Natural killer cell (primary cell): Measurements from ENCODE around the gene RMND5A. TPM values are rescaled to one million over a fixed set of nuclear protein-coding genes. Genes with fewer than 3 reads are reported as not detected.
A peak's percentile ranks its signal among the peaks of the same experiment; 100 is the strongest.

Experiments used
- ATAC-seq, 3 donors: fragments of 150-1000 bp in 2 of 3; fragments of 200-7000 bp in 1 of 3; cut with Tn5 transposase; 1 replicate in 1 of 3; 2 replicates in 2 of 3; pipeline ENCODE4 v1.10.0; 2021; ENCODE audit warnings: mild to moderate bottlenecking in 2 of 3, moderate library complexity in 2 of 3
- DNase-seq, 2 donors: peaks; one replicate each; pipeline versions ENCODE4 v3.0.0 to v3.0.0-alpha.2; 2013 to 2021; ENCODE audit warnings: mixed read lengths in 1 of 2
- H3K27ac ChIP-seq: one replicate; pipeline ENCODE4 v1.5.1; 2013; ENCODE audit warnings: mild to moderate bottlenecking, low read length
- H3K27me3 ChIP-seq: one replicate; pipeline ENCODE4 v1.6.1; 2013; ENCODE audit warnings: low read length; ENCODE audit not compliant: control insufficient read depth, insufficient read depth
- H3K36me3 ChIP-seq: one replicate; pipeline ENCODE4 v1.6.1; 2013; ENCODE audit warnings: low read length; ENCODE audit not compliant: control insufficient read depth, insufficient read depth
- H3K4me1 ChIP-seq: one replicate; pipeline ENCODE4 v1.6.1; 2013; ENCODE audit warnings: low read length; ENCODE audit not compliant: control insufficient read depth, insufficient read depth
- H3K4me3 ChIP-seq: one replicate; pipeline ENCODE4 v1.5.1; 2013; ENCODE audit warnings: low read length
- H3K9me3 ChIP-seq: one replicate; pipeline ENCODE4 v1.6.1; 2013; ENCODE audit warnings: low read length; ENCODE audit not compliant: control insufficient read depth, insufficient read depth
- H3K27ac Mint-ChIP-seq, 2 donors: one replicate each; pipeline ENCODE4 v1.8.0; 2022; ENCODE audit warnings: mild to moderate bottlenecking in 2 of 2, mixed read lengths in 2 of 2, moderate library complexity in 1 of 2
- H3K27me3 Mint-ChIP-seq, 2 donors: one replicate each; pipeline ENCODE4 v1.8.0; 2022; ENCODE audit warnings: low read depth in 2 of 2, mixed read lengths in 2 of 2
- H3K36me3 Mint-ChIP-seq: one replicate; pipeline ENCODE4 v1.8.0; 2022; ENCODE audit warnings: mixed read lengths
- H3K4me1 Mint-ChIP-seq, 2 donors: one replicate each; pipeline ENCODE4 v1.8.0; 2022; ENCODE audit warnings: mixed read lengths in 2 of 2
- H3K4me3 Mint-ChIP-seq: one replicate; pipeline ENCODE4 v1.8.0; 2022; ENCODE audit warnings: mild to moderate bottlenecking, moderate library complexity, mixed read lengths
- H3K9me3 Mint-ChIP-seq, 2 donors: one replicate each; pipeline ENCODE4 v1.8.0; 2022; ENCODE audit warnings: mixed read lengths in 2 of 2
- CTCF ChIP-seq: fragments of 200-600 bp; IDR thresholded peaks from one replicate; pipeline ENCODE4 v1.8.0; 2022; ENCODE audit warnings: antibody characterized with exemption
- WGBS: methylation state at CpG from one replicate; pipeline ENCODE4 v1.1.7; 2013; ENCODE audit warnings: missing lambda C conversion rate; ENCODE audit not compliant: insufficient coverage; 5-methylcytosine and 5-hydroxymethylcytosine counted together
- intact Hi-C: fragments of 100-400 bp; cut with micrococcal nuclease; formaldehyde crosslinking; loops from one replicate; pipeline ENCODE4 v1.14.2; 2022
- total RNA-seq, 4 donors: library from RNA; stranded (reverse); fragments of 120-200 nt in 1 of 4; gene quantifications; one replicate each; pipeline versions ENCODE4 v1.2.3 to v1.2.4, GENCODE V29; 2013 to 2022

RMND5A gene
- total RNA-seq, 3 donors from 2014 or later (not counting 1 experiment from before 2014, with no cell fraction given) = 35.3 to 63.3 (median 54.3) TPM

DNA sequence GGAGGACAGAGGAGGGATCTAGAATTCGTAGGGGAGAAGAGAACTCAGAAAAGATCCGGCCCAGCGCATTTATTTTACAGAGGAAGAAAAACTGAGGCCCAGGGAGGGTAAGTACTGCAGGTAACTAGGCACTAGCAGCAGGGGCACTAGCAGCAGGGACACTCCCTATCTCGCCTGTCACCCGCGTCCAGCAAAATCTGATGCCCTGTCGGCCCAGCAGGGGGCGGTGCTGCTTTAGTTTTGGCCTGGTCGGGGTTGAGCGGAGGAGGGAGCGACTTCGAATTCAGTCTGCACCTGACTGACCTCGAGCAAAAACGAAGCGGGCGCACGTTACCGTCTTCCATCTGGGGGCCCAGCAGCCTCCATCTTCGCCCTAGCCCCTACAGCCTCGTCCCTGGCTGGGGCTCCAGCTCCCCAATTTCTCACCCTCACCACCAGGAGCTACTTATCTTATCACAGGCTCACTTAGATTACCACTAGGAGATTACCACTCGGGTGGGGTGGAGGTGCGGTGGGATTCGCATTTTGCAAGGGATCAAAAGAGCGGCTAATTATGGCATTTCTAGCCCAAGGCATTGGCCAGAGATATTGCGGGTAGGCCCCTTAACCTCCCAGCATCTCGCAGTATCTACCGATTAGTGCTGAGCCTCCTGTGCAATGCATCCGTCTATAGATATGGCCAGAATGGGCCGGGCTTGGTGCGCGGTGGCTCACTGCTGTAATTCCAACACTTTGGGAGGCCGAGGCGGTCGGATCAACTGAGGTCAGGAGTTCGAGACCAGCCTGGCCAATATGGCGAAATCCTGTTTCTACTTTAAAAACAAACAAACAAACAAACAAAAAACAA lies 88.4 kb downstream of the RMND5A start:
- Histone ChIP-seq H3K4me1 (peaks cover 39% of the 10 kb centered on the region), H3K36me3 (no peaks in the 10 kb centered on the region), H3K9me3 (no peaks in the 10 kb centered on the region), H3K27ac (peak overlapping the region; percentile 65), H3K27me3 (peaks cover 15% of the 10 kb centered on the region), H3K4me3 (peak overlapping the region; percentile 50)
- Mint-ChIP-seq H3K4me1 (peaks cover 26 to 37% of the 10 kb centered on the region in 2 donors), H3K4me3 (peak overlapping the region; percentile 96), H3K27me3 (peaks cover 0 to 41% of the 10 kb centered on the region in 2 donors), H3K36me3 (no peaks in the 10 kb centered on the region), H3K9me3 (no peaks in the 10 kb centered on the region), H3K27ac (peak overlapping the region; percentile 86 to 89)
- peak; percentile 94 for TF ChIP-seq CTCF
- DNase-seq (peak; percentile 90 to 95), ATAC-seq (peak; percentile 86 to 94 (median 88))
- intact Hi-C loops = loop anchor here (1.0 kb wide), 3 partner anchors 17 to 44 kb away; no protein-coding TSS in a partner anchor
- 21% methylated on average over 36 of the region's 36 CpGs for WGBS

GRCh38 chr2:86809481-86810121 lies 89.5 kb downstream of the RMND5A start:
- ATAC-seq (no peak), DNase-seq (peak in 1 of 2 donors; percentile 56)
- Histone ChIP-seq H3K27me3 (peaks cover 15% of the 10 kb centered on the region), H3K27ac (peak overlapping the region; percentile 34), H3K4me1 (peaks cover 39% of the 10 kb centered on the region), H3K36me3 (no peaks in the 10 kb centered on the region), H3K9me3 (no peaks in the 10 kb centered on the region), H3K4me3 (peak overlapping the region; percentile 23)
- Mint-ChIP-seq H3K4me1 (peaks cover 26 to 37% of the 10 kb centered on the region in 2 donors), H3K27me3 (peaks cover 0 to 44% of the 10 kb centered on the region in 2 donors), H3K4me3 (peak overlapping the region; percentile 77), H3K9me3 (no peaks in the 10 kb centered on the region), H3K27ac (peak overlapping the region in 1 of 2 donors; percentile 89), H3K36me3 (no peaks in the 10 kb centered on the region)
- TF ChIP-seq CTCF = no peak
- intact Hi-C loops = no loop called here
- 24% methylated on average over 43 of the region's 43 CpGs for WGBS

DNA sequence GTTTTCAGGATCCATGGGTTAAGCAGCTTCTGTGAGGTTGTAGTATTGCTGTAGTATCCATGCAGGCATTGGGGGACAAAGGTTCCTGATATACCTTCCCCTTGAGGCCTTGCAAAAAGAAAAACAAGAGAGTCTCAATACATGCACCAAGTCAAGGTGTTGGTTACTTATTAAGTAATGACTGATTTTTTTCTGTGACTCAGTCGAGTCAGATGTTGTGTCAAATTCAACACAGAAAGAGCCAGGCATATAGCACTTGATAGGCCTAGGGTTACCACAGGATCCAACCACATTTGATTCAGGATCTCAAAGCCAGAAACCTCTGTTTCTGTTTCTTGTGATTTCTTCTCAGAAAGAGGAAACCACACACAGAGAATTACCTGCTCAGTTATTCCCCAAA lies 95.5 kb downstream of the RMND5A start:
- Histone ChIP-seq H3K27ac (no peak overlapping the region), H3K9me3 (no peaks in the 10 kb centered on the region), H3K36me3 (no peaks in the 10 kb centered on the region), H3K27me3 (no peaks in the 10 kb centered on the region), H3K4me3 (no peak overlapping the region), H3K4me1 (no peaks in the 10 kb centered on the region)
- Mint-ChIP-seq H3K27me3 (peaks cover 10 to 27% of the 10 kb centered on the region in 2 donors), H3K27ac (no peak overlapping the region), H3K9me3 (no peaks in the 10 kb centered on the region), H3K4me3 (no peak overlapping the region), H3K36me3 (no peaks in the 10 kb centered on the region), H3K4me1 (no peaks in the 10 kb centered on the region)
- no peak for TF ChIP-seq CTCF
- intact Hi-C loops = no loop called here
- DNase-seq = peak in 1 of 2 donors; percentile 59
- 29% methylated on average over 1 of the region's 1 CpG for WGBS
- ATAC-seq = no peak
